22Rv1 (cell line): ENCODE measurements around the gene LOX.

Source experiments
- CTCF ChIP-seq: fragments of 450-650 bp; IDR thresholded peaks from 2 replicates; pipeline ENCODE4 v1.5.1; 2017; ENCODE audit warnings: mild to moderate bottlenecking
- ZFX ChIP-seq: fragments of 450-650 bp; IDR thresholded peaks from 2 replicates; pipeline ENCODE4 v1.6.1; 2017; ENCODE audit warnings: antibody characterized with exemption, borderline replicate concordance

- TF ChIP-seq CTCF = no peak
- TF ChIP-seq ZFX = no peak
Measured at GRCh38 chr5:122120493-122120892, 42.4 kb upstream of the LOX start.
